GM18870 (cell line): ENCODE measurements around the gene IL6ST.
A peak's percentile ranks its signal among the peaks of the same experiment; 100 is the strongest.

Experiments used
- ATAC-seq: cut with Tn5 transposase; IDR thresholded peaks from one replicate; pipeline ENCODE4 v1.9.1; 2021; ENCODE audit warnings: moderate library complexity; ENCODE audit not compliant: unreplicated experiment

The IL6ST gene

DNA sequence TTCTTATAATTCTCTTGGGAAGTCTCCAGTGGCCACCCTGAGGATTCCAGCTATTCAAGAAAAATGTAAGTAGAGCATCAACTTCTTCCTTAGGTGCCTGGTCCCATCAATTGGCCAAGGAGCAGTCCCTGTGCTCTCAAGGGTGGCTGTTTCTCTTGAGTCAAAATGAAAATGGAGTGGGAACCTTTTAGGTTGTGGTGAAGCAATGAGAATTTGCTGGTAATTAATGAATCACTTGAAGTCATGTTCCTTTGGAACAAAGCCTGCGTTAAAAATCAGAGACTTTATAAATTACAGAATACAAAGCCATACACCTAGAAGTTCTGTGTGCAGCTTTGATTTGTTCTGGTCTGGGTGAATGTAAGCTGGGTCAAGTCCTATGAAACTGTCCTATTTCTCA, 94.7 kb downstream of the IL6ST start:
- ATAC-seq = peak; percentile 40

DNA sequence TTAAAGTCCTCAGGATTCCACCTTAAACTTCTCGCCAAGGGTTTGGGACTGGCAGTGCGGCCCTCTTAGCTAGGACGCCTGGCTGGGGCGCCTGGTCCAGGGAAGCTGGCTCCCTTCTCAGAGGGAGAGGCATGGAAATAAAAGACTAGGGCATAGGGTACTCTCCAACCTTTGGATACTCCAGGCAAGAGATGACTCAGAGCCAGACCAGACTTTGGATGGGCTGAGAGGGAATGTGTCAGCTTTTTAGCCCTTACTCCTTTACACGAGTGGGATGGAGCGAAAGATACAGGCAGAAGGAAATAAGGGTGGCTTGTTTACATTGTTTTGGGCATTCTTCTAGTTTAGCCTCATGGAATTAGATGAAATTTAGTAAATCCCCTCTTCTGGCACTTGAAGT, 95.4 kb downstream of the IL6ST start:
- no peak for ATAC-seq

DNA sequence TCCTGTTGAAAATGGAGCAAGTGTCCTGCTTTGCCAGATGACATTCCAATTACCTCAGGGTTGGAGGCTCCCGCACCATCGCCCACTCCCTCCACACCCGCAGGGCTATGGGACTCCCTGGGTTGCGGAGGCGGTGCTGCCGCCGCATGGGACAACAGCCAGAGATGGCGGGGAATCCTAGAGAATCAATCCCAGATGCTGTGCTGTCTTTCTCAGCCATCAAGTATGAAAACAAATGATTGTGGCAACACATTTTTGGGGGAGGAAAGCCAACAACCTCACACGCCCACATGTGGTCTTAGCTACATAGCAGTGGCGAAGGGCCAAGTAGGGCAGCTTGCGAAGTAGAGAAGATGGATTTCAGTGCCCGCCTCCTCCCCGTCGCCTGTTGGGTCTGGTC, 96.9 kb downstream of the IL6ST start:
- no peak for ATAC-seq

DNA sequence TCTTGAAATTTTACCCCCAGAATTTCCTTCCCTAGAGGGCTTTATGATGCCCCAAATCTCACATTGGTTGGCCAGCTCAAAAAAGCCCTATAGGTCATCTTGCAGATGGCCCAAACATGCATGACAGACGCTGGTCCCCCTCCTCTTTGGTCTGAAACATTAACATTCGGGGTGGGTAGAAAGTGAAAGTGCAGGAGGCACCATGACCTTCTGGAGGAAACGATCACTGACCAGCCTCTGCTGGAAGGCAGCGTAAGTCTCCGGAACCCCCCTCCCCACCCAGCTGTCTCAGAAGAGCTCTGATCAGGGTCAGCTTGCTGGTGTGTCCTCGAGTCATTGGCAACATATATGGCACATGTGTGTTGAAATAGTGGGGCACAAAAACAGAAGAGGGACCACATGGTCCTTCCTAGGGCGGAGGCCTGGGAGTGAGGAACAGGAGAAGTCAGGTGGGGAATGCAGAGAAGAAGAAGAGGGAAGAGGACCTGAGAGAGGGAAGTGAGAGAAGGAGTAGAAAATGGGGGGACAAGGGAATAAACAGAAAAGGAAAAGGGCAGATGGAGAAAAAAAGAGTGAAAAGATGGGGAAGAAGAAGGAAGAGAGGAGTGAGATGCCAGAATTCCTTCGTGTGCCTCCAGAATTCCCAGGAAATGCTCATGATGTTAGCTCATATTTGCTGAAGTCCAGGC, 97.4 kb downstream of the IL6ST start:
- ATAC-seq = no peak

DNA sequence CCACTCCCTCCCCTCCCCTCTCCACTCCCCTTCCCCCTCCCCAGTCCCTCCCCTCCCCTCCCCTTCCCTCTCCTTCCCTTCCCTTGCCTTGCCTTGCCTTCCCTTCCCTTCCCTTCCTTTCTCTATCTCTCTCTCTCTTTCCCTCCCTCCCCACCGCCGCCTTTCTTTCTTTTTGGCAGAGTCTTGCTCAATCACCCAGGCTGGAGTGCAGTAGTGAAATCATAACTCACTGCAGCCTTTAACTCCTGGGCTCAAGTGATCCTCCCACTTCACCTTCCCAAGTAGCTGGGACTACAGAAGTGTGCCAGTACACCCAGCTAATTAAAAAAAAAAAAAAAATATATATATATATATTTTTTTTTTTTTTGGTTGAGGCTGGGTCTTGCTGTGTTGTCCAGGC, 98.1 kb downstream of the IL6ST start:
- ATAC-seq = no peak

DNA sequence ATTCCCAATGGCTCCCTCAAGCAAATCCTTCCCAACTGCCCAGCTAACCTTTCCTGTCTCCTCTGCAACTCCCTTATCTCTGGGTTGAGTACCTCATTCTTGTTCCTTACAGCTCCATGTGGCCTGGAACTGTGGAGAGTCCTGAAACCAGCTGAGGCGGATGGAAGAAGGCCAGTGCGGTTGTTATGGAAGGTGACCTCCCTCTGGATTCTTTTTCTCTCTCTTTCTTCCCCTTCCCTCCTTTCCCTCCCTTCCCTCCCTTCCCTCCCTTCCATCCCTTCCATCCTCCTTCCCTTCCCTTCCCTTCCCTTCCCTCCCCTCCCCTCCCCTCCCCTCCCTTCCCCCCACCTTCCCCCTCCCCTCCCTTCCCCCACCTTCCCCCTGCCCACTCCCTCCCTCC, 98.5 kb downstream of the IL6ST start:
- ATAC-seq = no peak

DNA sequence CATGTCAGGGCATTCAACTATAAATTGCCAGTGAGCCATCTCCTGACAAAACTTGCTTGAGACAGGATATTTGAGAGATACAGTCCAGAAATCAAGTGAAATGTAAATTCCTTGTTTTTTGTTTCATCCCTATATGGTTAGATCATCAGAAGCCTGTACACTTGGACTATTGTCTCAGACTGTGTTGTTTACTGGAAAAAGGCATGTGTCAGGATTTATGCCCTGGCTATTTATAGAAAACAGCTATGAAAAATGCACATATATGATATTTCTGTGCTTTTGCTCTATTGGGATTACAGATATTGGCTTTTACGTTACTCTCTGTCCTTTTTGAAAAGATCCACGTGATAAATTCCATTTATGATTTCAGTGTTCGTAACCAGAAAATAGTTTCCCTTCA, 99.4 kb downstream of the IL6ST start:
- ATAC-seq = no peak

DNA sequence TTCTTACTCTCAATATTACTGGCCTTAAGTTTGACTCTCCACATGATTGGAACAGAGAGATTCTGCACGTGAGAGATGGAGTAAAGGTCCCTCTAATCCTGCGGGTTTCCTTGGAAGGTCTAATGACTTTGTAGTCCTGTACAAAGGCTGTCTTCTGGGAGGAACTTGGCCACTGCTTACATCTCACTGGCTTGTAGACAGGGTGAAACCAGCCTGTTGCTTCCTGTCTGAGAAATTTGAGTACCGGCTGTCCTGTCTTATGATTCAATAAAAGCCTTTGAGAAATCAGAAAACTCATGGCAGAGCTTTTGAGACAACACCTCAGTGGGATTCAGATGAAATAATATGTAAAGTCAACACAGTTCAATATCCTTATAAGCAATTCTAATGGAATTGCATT, 100.6 kb downstream of the IL6ST start:
- no peak for ATAC-seq

DNA sequence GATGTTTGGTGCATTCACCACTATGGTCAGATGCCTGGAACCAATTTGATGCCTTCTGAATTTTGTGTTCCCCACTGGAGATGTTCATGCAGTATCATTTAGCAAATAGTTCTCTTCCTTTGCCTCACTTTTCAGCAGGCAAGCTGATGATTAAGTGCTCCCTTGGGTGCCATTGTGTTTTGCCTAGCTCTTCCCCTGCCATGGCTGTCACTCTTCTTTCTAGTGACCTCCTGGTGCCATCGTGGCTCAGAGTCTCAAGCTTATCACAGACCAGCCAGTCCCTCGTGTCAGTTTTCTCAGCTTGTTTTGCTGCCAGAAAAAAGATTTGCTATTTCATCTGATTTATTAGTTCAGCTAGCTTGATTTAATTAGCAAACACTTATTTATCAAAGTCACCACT, 102.3 kb downstream of the IL6ST start:
- ATAC-seq = no peak

DNA sequence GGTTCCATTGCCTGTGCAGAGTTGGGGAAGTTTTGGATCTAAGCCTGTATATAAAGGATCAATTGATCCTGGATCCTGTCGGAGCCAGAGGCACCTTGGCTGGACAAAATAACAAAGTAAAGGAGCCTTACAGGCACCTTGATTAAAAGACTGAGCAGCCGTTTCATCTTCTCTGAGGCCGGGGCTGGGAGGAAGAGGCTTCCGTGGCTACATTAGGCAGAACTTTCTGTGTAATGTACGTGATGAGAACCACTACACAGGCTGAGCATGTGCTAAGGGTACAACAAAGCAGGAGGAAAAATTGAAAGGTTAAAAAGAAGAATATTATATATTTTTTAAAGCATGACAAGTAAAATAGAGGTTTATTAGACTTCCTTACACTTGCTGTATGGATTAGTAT, 106.6 kb downstream of the IL6ST start:
- ATAC-seq = no peak

DNA sequence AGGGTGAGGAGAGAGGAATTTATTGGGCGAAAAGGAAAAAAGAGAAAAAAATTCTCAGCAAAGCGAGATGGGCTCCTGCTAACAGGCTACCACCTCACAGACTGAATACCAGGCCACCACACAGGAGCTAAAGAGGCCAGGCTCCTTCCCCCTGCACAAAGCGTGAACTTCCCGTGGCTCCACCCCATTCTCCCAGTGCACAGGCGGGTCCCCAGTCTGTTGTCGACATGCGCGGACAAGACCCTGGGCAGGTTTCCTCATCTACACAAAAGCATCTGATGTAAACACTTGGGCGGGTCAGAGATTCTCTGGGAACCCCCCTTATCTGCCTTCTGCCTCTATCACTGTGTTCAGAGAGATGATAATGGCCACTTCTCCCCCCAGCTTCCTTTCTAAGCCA, 109.4 kb downstream of the IL6ST start:
- ATAC-seq = no peak
